Peyer's patch (tissue), 4 donors: Measurements from ENCODE around the gene RASAL2. TPM values are rescaled to one million over a fixed set of nuclear protein-coding genes. Genes with fewer than 3 reads are reported as not detected.

ENCODE experiments used
- DNase-seq, 3 donors: peaks; one replicate each; pipeline ENCODE4 v3.0.0-alpha.2; 2017 to 2019
- H3K27ac ChIP-seq, 4 donors: fragments of 200-600 bp; sonication (generic); one replicate each; pipeline ENCODE4 v1.5.1; 2016 to 2019
- H3K27me3 ChIP-seq, 2 donors: fragments of 200-600 bp; sonication (generic); one replicate each; pipeline ENCODE4 v1.5.1; 2019
- H3K36me3 ChIP-seq, 3 donors: fragments of 200-600 bp; sonication (generic); one replicate each; pipeline ENCODE4 v1.5.1; 2016 to 2019
- H3K4me1 ChIP-seq, 4 donors: fragments of 200-600 bp; sonication (generic); one replicate each; pipeline ENCODE4 v1.5.1; 2016 to 2019
- H3K4me3 ChIP-seq, 4 donors: fragments of 200-600 bp; sonication (generic); 1 replicate in 3 of 4; 2 replicates in 1 of 4; pipeline ENCODE4 v1.5.1; 2016 to 2019; ENCODE audit warnings: mild to moderate bottlenecking in 1 of 4
- H3K9me3 ChIP-seq, 4 donors: fragments of 200-600 bp; sonication (generic); one replicate each; pipeline ENCODE4 v1.5.1; 2016 to 2019; ENCODE audit warnings: mild to moderate bottlenecking in 1 of 4
- POLR2A ChIP-seq, 2 donors: fragments of 450-650 bp; IDR thresholded peaks; one replicate each; pipeline ENCODE4 v1.5.1; 2017; ENCODE audit warnings: antibody characterized with exemption in 2 of 2, mild to moderate bottlenecking in 2 of 2, moderate library complexity in 2 of 2
- small RNA-seq, 2 donors: library from RNA; depleted of rRNA; stranded (forward); fragments of <200 nt; gene quantifications; one replicate each; pipeline ENCODE3, GENCODE V24; 2016
- total RNA-seq, 4 donors: library from RNA; depleted of rRNA; stranded (reverse); fragments of >200 nt; gene quantifications; one replicate each; pipeline ENCODE4 v1.1.0, GENCODE V29; 2016
- TF ChIP-seq, protein P1 (sequence below), 6 experiments: fragments of 450-650 bp in 4 of 6; fragments of 200-600 bp in 2 of 6; sonication (generic) in 1 of 6; IDR thresholded peaks; one replicate each; pipeline ENCODE4 v1.5.1; 2017 to 2019; ENCODE audit warnings: antibody characterized with exemption in 6 of 6, mild to moderate bottlenecking in 3 of 6, moderate library complexity in 1 of 6

The RASAL2 gene
- total RNA-seq, 4 donors from 2014 or later: 10.2 to 35.5 (median 20.0) TPM

DNA sequence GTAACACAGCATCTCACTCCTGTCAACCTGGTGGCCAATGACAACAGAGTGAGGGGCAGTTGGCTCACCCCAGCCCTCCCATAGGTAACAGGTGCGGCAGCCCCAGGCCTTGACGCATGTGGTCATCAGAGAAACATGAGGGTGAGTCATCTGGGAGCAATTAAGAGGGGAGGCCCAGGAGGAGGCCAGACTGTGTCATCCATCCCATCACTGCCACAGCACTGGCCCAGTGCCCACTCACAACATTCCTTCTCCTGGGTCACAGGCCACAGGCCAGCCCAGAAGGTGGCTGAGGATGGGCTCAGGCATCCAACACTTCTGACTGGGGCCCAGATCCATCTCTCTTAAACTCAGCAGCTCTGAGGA lies 436.1 kb downstream of the RASAL2 start:
- Histone ChIP-seq H3K27me3 (no peaks in the 10 kb centered on the region), H3K4me3 (no peak overlapping the region), H3K9me3 (no peaks in the 10 kb centered on the region), H3K27ac (peak overlapping the region in 2 of 4 donors; percentile 60 to 73), H3K36me3 (no peaks in the 10 kb centered on the region), H3K4me1 (peaks cover 0 to 13% (median 0%) of the 10 kb centered on the region in 4 donors)
- TF ChIP-seq, protein P1, sequence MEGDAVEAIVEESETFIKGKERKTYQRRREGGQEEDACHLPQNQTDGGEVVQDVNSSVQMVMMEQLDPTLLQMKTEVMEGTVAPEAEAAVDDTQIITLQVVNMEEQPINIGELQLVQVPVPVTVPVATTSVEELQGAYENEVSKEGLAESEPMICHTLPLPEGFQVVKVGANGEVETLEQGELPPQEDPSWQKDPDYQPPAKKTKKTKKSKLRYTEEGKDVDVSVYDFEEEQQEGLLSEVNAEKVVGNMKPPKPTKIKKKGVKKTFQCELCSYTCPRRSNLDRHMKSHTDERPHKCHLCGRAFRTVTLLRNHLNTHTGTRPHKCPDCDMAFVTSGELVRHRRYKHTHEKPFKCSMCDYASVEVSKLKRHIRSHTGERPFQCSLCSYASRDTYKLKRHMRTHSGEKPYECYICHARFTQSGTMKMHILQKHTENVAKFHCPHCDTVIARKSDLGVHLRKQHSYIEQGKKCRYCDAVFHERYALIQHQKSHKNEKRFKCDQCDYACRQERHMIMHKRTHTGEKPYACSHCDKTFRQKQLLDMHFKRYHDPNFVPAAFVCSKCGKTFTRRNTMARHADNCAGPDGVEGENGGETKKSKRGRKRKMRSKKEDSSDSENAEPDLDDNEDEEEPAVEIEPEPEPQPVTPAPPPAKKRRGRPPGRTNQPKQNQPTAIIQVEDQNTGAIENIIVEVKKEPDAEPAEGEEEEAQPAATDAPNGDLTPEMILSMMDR (IDR thresholded peaks at IDR 0.05): no peak
- peak in 1 of 2 donors; percentile 22 for TF ChIP-seq POLR2A (IDR thresholded peaks at IDR 0.05)
- DNase-seq: peak in 2 of 3 donors; percentile 71 to 81

DNA sequence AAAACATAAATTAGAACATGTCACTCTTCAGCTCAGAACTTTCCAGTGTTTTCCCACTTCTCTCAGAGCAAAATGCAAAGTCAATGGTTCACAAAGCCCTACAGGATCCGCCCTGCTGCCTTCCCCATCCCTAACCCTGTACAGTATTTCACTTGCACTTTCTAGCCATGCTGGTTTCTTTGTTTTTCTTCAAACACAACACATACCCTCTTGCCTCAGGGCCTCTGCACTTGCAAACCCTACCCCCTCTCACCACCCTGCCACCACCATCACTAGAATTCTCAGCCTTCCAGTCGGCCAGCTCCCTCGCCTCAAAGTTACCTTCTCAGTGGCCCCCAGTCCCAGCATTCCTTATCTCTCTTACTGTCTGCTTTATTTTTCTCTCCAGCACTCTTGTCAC lies 436.6 kb downstream of the RASAL2 start:
- Histone ChIP-seq H3K36me3 (no peaks in the 10 kb centered on the region), H3K27ac (peak overlapping the region in 2 of 4 donors; percentile 60 to 73), H3K4me1 (peaks cover 0 to 13% (median 0%) of the 10 kb centered on the region in 4 donors), H3K4me3 (no peak overlapping the region), H3K27me3 (no peaks in the 10 kb centered on the region), H3K9me3 (no peaks in the 10 kb centered on the region)
- TF ChIP-seq, protein P1 (IDR thresholded peaks at IDR 0.05): no peak
- TF ChIP-seq POLR2A (IDR thresholded peaks at IDR 0.05): no peak
- no peak for DNase-seq

DNA sequence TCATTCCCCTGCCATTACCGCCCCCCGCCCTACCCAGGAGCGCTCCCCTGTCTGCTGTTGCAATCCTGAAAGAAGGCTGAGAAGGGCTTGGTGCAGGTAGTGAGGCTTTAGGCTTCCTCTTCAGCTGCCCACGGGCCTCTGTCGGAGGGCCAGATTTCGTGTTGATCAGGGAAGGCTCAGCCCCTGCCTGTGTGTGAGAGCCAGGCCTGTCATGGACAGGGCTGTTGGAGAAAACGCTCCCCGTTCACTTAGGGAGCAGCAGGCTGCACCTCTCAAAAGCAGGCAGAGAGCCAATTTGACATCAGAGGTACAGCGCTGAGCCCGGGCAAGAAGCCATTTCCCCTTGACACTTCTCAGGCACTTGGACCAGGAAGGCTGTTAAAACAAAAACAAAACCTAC lies 438.0 kb downstream of the RASAL2 start:
- no peaks in the 10 kb centered on the region for H3K9me3 ChIP-seq
- no peak for DNase-seq

DNA sequence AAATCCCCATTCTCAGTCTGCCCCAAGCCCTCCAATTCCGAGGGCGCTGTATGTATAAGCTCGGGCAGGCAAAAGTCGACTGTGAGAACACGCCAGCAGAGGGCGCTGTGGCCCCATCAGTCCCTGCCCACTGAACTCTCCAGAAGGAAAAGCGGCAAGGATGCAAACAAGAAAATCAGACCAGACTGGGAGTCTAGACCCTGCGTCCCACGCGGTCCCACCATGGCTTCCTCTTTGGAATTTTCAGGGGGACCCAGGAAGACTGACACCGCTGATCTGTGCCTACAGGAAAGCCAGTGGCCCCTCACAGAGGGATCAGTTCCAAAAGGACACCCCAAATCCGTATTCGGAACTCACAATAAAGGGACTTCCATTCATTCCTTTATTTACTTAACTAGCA lies 438.5 kb downstream of the RASAL2 start:
- Histone ChIP-seq H3K4me1 (peaks cover 0 to 17% (median 0%) of the 10 kb centered on the region in 4 donors), H3K36me3 (no peaks in the 10 kb centered on the region), H3K27me3 (no peaks in the 10 kb centered on the region), H3K27ac (peak overlapping the region in 1 of 4 donors; percentile 16), H3K9me3 (no peaks in the 10 kb centered on the region), H3K4me3 (no peak overlapping the region)
- no peak for TF ChIP-seq POLR2A (IDR thresholded peaks at IDR 0.05)
- TF ChIP-seq, protein P1 (IDR thresholded peaks at IDR 0.05): peak; percentile 36 to 94 (median 90)
- DNase-seq: peak; percentile 83 to 95 (median 91)

More for the DNA sequence above, 438.0 kb downstream of the RASAL2 start:
- H3K4me3 ChIP-seq: no peak overlapping the region
- H3K36me3 ChIP-seq: no peaks in the 10 kb centered on the region
- H3K27me3 ChIP-seq: no peaks in the 10 kb centered on the region
- H3K27ac ChIP-seq: peak overlapping the region in 1 of 4 donors; percentile 16
- peaks cover 0 to 13% (median 0%) of the 10 kb centered on the region in 4 donors for H3K4me1 ChIP-seq
- no peak for TF ChIP-seq POLR2A (IDR thresholded peaks at IDR 0.05)
- TF ChIP-seq, protein P1 (IDR thresholded peaks at IDR 0.05): no peak

DNA sequence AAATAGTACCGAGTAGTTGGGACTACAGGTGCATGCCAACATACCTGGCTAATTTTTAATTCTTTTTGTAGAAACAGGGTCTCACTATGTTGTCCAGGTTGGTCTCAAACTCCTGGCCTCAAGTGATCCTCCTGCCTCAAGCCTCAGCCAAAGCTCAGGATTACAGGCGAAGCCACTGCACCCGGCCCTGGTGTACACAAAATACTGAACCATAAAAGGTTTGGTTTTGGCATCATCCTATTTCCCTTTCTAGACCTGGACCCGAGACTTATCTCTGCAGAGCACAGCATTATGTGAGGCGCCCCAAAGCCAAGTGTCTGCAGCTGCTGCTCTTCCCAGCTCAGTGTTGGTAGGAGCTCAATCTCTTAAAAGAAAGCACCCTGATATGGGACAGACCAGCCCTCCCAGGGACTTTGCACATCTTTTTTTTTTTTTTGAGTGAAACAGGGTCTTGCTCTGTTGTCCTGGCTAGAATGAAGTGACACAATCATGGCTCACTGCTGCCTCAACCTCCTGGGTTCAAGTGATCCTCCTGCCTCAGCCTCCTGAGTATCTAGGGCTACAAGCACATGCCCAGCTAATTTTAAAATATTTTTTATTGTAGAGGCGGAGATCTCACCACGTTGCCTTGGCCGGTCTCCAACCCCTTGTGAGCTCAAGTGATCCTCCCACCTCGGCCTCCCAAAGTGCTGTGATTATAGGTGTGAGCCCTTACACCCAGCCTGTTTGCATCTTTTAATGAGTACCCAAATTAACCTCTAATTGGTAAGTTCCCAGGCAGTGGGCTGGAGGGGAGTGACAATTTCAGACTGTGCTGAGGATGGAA lies 439.4 kb downstream of the RASAL2 start:
- no peaks in the 10 kb centered on the region for H3K9me3 ChIP-seq
- no peak for TF ChIP-seq POLR2A (IDR thresholded peaks at IDR 0.05)
- TF ChIP-seq, protein P1 (IDR thresholded peaks at IDR 0.05): no peak
- no peak overlapping the region for H3K4me3 ChIP-seq
- no peaks in the 10 kb centered on the region for H3K36me3 ChIP-seq
- H3K4me1 ChIP-seq: peaks cover 0 to 25% (median 3%) of the 10 kb centered on the region in 4 donors
- DNase-seq: no peak
- no peak overlapping the region for H3K27ac ChIP-seq
- H3K27me3 ChIP-seq: no peaks in the 10 kb centered on the region

Small RNA genes within 50 kb of the gene (small RNA-seq; reads per million reads assigned to genes)
- 0 reads per million in 2 donors for gene RF00017

Other genes starting within 250 kb of the RASAL2 start
- 100 to 1,000 TPM in 1 of 4 donors, 10 to 100 TPM in 3; 20.6 to 147 (median 55.0) TPM for gene SEC16B, start 124.0 kb upstream of the RASAL2 start, total RNA-seq